SKM-1 (cell line): ENCODE measurements around the gene VIPR2.
"Not testable (repeated sequence)": the region's sequence is repeated elsewhere in the genome, so short reads cannot be mapped to it uniquely, and the experiment has no call there.

ENCODE experiments used
- DNase-seq: peaks from one replicate; lab custom pipeline; 2025; ENCODE audit not compliant: unreplicated experiment; lab: John Stamatoyannopoulos, UW

Gene VIPR2

GRCh38 chr7:159105832-159106811 lies 38.5 kb downstream of the VIPR2 start:
- no peak for DNase-seq

- DNase-seq: no peak
Measured at GRCh38 chr7:159105066-159105780, 39.4 kb downstream of the VIPR2 start.

- DNase-seq: no peak
Measured at GRCh38 chr7:159104188-159104920, 40.3 kb downstream of the VIPR2 start.

- no peak for DNase-seq
Measured at GRCh38 chr7:159103382-159104187, 41.1 kb downstream of the VIPR2 start.

- DNase-seq: no peak
Measured at GRCh38 chr7:159102681-159103381, 41.8 kb downstream of the VIPR2 start.

GRCh38 chr7:159101661-159102091 lies 43.0 kb downstream of the VIPR2 start:
- not testable (repeated sequence) for DNase-seq

- not testable (repeated sequence) for DNase-seq
Measured at GRCh38 chr7:159101083-159101395, 43.6 kb downstream of the VIPR2 start.

GRCh38 chr7:159100281-159101082 lies 44.2 kb downstream of the VIPR2 start:
- not testable (repeated sequence) for DNase-seq

GRCh38 chr7:159099711-159100231 lies 44.9 kb downstream of the VIPR2 start:
- no peak for DNase-seq

- no peak for DNase-seq
Measured at GRCh38 chr7:159098811-159099655, 45.6 kb downstream of the VIPR2 start.

GRCh38 chr7:159098424-159098786 lies 46.3 kb downstream of the VIPR2 start:
- DNase-seq: no peak

- DNase-seq: no peak
Measured at GRCh38 chr7:159097661-159098423, 46.8 kb downstream of the VIPR2 start.

- DNase-seq: peak; percentile 56
Measured at GRCh38 chr7:159096736-159097581, 47.7 kb downstream of the VIPR2 start.

GRCh38 chr7:159095979-159096411 lies 48.7 kb downstream of the VIPR2 start:
- no peak for DNase-seq

- no peak for DNase-seq
Measured at GRCh38 chr7:159094919-159095915, 49.5 kb downstream of the VIPR2 start.
